HL-60 (cell line): ENCODE measurements around the gene SLAIN1.
"Not testable (repeated sequence)": the region's sequence is repeated elsewhere in the genome, so short reads cannot be mapped to it uniquely, and the experiment has no call there.

Experiments used
- DNase-seq, 2 experiments: peaks; one replicate each; pipeline ENCODE4 v3.0.0-alpha.2; 2010 to 2020; ENCODE audit warnings: low read depth in 1 of 2, low spot score in 1 of 2
- H3K27ac ChIP-seq: fragments of 250-450 bp; sonication (Bioruptor Pico); replicated peaks from 2 replicates; pipeline ENCODE4 v1.5.1; 2020; ENCODE audit warnings: mild to moderate bottlenecking, moderate library complexity
- H3K27me3 ChIP-seq: fragments of 250-450 bp; sonication (Bioruptor Pico); 2 replicates; pipeline ENCODE4 v1.5.1; 2021; ENCODE audit warnings: mild to moderate bottlenecking, moderate library complexity; ENCODE audit not compliant: insufficient read depth, poor library complexity, severe bottlenecking
- H3K4me3 ChIP-seq: replicated peaks from 2 replicates; pipeline ENCODE4 v1.5.1; 2011; ENCODE audit warnings: mild to moderate bottlenecking, control low read depth, low read length; ENCODE audit not compliant: insufficient read depth
- CTCF ChIP-seq: IDR thresholded peaks from one replicate; pipeline ENCODE4 v1.5.1; 2011; ENCODE audit warnings: low read length, control low read depth, inconsistent platforms; ENCODE audit not compliant: insufficient read depth
- GABPA ChIP-seq: IDR thresholded peaks from 2 replicates; pipeline ENCODE4 v1.6.1; 2012; ENCODE audit warnings: low read depth
- POLR2AphosphoS5 ChIP-seq: IDR thresholded peaks from 2 replicates; pipeline ENCODE4 v1.6.1; 2012; ENCODE audit warnings: low read depth
- REST ChIP-seq: IDR thresholded peaks from 2 replicates; pipeline ENCODE4 v1.6.1; 2012; ENCODE audit warnings: low read depth; ENCODE audit not compliant: insufficient replicate concordance
- SPI1 ChIP-seq: IDR thresholded peaks from 2 replicates; pipeline ENCODE4 v1.6.1; 2012; ENCODE audit warnings: low read depth, mild to moderate bottlenecking, borderline replicate concordance

SLAIN1 gene

GRCh38 chr13:77660841-77661250 is 36.6 kb upstream of the SLAIN1 start:
- H3K27ac ChIP-seq, result no peak overlapping the region
- no peak for DNase-seq
- no peak for TF ChIP-seq GABPA
- no peak for TF ChIP-seq POLR2AphosphoS5
- TF ChIP-seq SPI1, result no peak
- TF ChIP-seq CTCF, result no peak
- no peak for TF ChIP-seq REST
- no peak overlapping the region for H3K4me3 ChIP-seq
- H3K27me3 ChIP-seq, result peaks cover 2% of the 10 kb centered on the region

GRCh38 chr13:77662301-77662700 is 35.2 kb upstream of the SLAIN1 start:
- not testable (repeated sequence) for DNase-seq, H3K27me3 ChIP-seq, H3K27ac ChIP-seq, H3K4me3 ChIP-seq

- not testable (repeated sequence) for H3K4me3 ChIP-seq, DNase-seq, H3K27ac ChIP-seq, H3K27me3 ChIP-seq
Observed at GRCh38 chr13:77662831-77663230, 34.7 kb upstream of the SLAIN1 start.

GRCh38 chr13:77674852-77675251 is 22.6 kb upstream of the SLAIN1 start:
- Histone ChIP-seq H3K27me3 (peaks cover 8% of the 10 kb centered on the region), H3K27ac (no peak overlapping the region), H3K4me3 (no peak overlapping the region)
- TF ChIP-seq CTCF, result no peak
- TF ChIP-seq GABPA, result no peak
- no peak for TF ChIP-seq SPI1
- TF ChIP-seq POLR2AphosphoS5, result no peak
- no peak for TF ChIP-seq REST
- DNase-seq, result no peak

GRCh38 chr13:77678691-77679235 is 18.7 kb upstream of the SLAIN1 start:
- Histone ChIP-seq H3K4me3 (no peak overlapping the region), H3K27ac (no peak overlapping the region), H3K27me3 (peaks cover 5% of the 10 kb centered on the region)
- no peak for DNase-seq
- no peak for TF ChIP-seq CTCF
- TF ChIP-seq GABPA, result no peak
- no peak for TF ChIP-seq POLR2AphosphoS5
- no peak for TF ChIP-seq REST
- TF ChIP-seq SPI1, result no peak
